ENCODE results near the gene KIAA0586. TPM values are rescaled to one million over a fixed set of nuclear protein-coding genes. Genes with fewer than 3 reads are reported as not detected.
"Not testable (repeated sequence)": the region's sequence is repeated elsewhere in the genome, so short reads cannot be mapped to it uniquely, and the experiment has no call there.

KIAA0586 gene
- total RNA-seq, 1 donor from 2014 or later = 8.7 TPM

GRCh38 chr14:58513272-58513671, 85.8 kb downstream of the KIAA0586 start:
- DNase-seq (ENCODE audit: low read depth) (no peak), FAIRE-seq (no peak)
- Histone ChIP-seq H3K4me3 (ENCODE audit: low read depth, low read length) (no peak overlapping the region), H3K36me3 (ENCODE audit: control insufficient read depth, insufficient read depth, low read length) (no peaks in the 10 kb centered on the region), H3K27me3 (ENCODE audit: control insufficient read depth, insufficient read depth, low read length) (no peaks in the 10 kb centered on the region)
- TF ChIP-seq CTCF (IDR thresholded peaks at IDR 0.05; ENCODE audit: insufficient read depth, low read length, severe bottlenecking) = no peak

- no peak for FAIRE-seq
- H3K36me3 ChIP-seq (ENCODE audit: control insufficient read depth, insufficient read depth, low read length) = no peaks in the 10 kb centered on the region
These were observed 90.1 kb downstream of the KIAA0586 start for GRCh38 chr14:58517592-58517991.

GRCh38 chr14:58525691-58526090, 98.2 kb downstream of the KIAA0586 start:
- H3K4me3 ChIP-seq (ENCODE audit: low read depth, low read length); FAIRE-seq; H3K36me3 ChIP-seq (ENCODE audit: control insufficient read depth, insufficient read depth, low read length); DNase-seq (ENCODE audit: low read depth); H3K27me3 ChIP-seq (ENCODE audit: control insufficient read depth, insufficient read depth, low read length): not testable (repeated sequence)

More at GRCh38 chr14:58517592-58517991, 90.1 kb downstream of the KIAA0586 start:
- H3K4me3 ChIP-seq (ENCODE audit: low read depth, low read length) = no peak overlapping the region
- no peak for TF ChIP-seq CTCF (IDR thresholded peaks at IDR 0.05; ENCODE audit: insufficient read depth, low read length, severe bottlenecking)
- DNase-seq (ENCODE audit: low read depth) = no peak
- H3K27me3 ChIP-seq (ENCODE audit: control insufficient read depth, insufficient read depth, low read length) = no peaks in the 10 kb centered on the region

GRCh38 chr14:58533446-58533845, 105.9 kb downstream of the KIAA0586 start:
- Histone ChIP-seq H3K36me3 (ENCODE audit: control insufficient read depth, insufficient read depth, low read length) (no peaks in the 10 kb centered on the region), H3K27me3 (ENCODE audit: control insufficient read depth, insufficient read depth, low read length) (no peaks in the 10 kb centered on the region), H3K4me3 (ENCODE audit: low read depth, low read length) (no peak overlapping the region)
- FAIRE-seq = no peak
- TF ChIP-seq CTCF (IDR thresholded peaks at IDR 0.05; ENCODE audit: insufficient read depth, low read length, severe bottlenecking) = no peak
- no peak for DNase-seq (ENCODE audit: low read depth)

- Histone ChIP-seq H3K27me3 (ENCODE audit: control insufficient read depth, insufficient read depth, low read length) (no peaks in the 10 kb centered on the region), H3K36me3 (ENCODE audit: control insufficient read depth, insufficient read depth, low read length) (no peaks in the 10 kb centered on the region), H3K4me3 (ENCODE audit: low read depth, low read length) (no peak overlapping the region)
- TF ChIP-seq CTCF (IDR thresholded peaks at IDR 0.05; ENCODE audit: insufficient read depth, low read length, severe bottlenecking) = no peak
- FAIRE-seq = no peak
- no peak for DNase-seq (ENCODE audit: low read depth)
These were observed 107.5 kb downstream of the KIAA0586 start for GRCh38 chr14:58535044-58535443.

- Histone ChIP-seq H3K27me3 (ENCODE audit: control insufficient read depth, insufficient read depth, low read length) (no peaks in the 10 kb centered on the region), H3K36me3 (ENCODE audit: control insufficient read depth, insufficient read depth, low read length) (no peaks in the 10 kb centered on the region), H3K4me3 (ENCODE audit: low read depth, low read length) (no peak overlapping the region)
- no peak for TF ChIP-seq CTCF (IDR thresholded peaks at IDR 0.05; ENCODE audit: insufficient read depth, low read length, severe bottlenecking)
- FAIRE-seq = no peak
- no peak for DNase-seq (ENCODE audit: low read depth)
These were observed 109.5 kb downstream of the KIAA0586 start for GRCh38 chr14:58537004-58537403.
